Measurements from ENCODE around the gene MMP27. TPM values are rescaled to one million over a fixed set of nuclear protein-coding genes. Genes with fewer than 3 reads are reported as not detected.

The MMP27 gene
- total and polyA plus RNA-seq, 8 donors = 0.09 TPM; not detected in 7

DNA sequence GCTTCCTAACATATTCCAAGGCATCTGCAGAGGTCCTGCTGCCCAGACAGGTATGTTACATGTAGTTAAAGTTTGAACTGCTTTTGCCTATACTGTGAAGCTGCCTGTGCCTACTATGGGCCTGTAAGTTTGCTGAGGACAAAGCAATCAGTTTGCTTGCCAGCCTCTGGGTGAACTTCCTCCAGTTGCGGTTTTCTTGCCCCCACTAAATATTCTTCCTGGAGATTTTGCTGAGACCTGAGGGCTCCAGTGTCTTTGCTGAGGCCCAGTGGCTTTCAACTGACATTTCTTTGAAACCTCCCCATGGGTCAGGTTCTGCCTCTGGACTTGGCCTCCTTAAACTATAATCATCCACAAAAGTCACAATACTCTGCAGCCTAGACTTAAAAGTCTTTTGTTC, 50.8 kb downstream of the MMP27 start:
- Histone ChIP-seq H3K9me3 (no peaks in the 10 kb centered on the region), H3K4me3 (no peak overlapping the region), H3K4me1 (no peaks in the 10 kb centered on the region), H3K36me3 (no peaks in the 10 kb centered on the region), H3K27me3 (no peaks in the 10 kb centered on the region), H3K27ac (no peak overlapping the region)
- no peak for FAIRE-seq
- intact Hi-C loops (cut with DNase I) = no loop called here
- no peak for DNase-seq
- no peak for ATAC-seq
- TF ChIP-seq CTCF (IDR thresholded peaks at IDR 0.05) = no peak
- WGBS, 2 donors = 88% methylated on average over 1 of the region's 1 CpG

DNA sequence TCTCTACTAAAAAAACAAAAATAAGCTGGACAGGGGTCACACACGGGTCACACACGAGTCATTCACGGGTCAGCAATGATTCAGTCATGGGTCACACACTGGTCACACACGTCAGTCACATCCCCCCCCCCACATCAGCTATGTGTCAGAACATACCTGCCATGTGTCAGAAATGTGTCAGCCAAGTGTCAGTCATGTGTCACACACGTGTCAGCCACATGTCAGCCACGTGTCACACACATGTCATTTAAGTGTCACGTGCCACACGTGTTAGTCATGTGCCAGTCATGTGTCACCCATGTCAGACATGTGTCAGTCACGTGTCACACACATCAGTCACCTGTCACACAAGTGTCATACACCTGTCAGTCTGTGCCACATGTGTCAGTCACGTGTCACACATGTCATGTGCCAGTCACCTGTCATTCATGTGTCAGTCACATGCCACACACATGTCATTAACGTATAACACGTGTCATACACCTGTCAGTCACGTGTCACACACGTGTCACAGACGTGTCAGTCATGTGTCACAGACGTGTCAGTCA, 51.8 kb downstream of the MMP27 start:
- ATAC-seq = no peak
- no peaks in the 10 kb centered on the region for H3K36me3 ChIP-seq
- H3K27me3 ChIP-seq = no peaks in the 10 kb centered on the region
- WGBS, 2 donors = 68 to 75% methylated on average over 16 of the region's 16 CpGs
- no peak overlapping the region for H3K4me3 ChIP-seq
- FAIRE-seq = no peak
- H3K27ac ChIP-seq = no peak overlapping the region
- TF ChIP-seq CTCF (IDR thresholded peaks at IDR 0.05) = no peak
- no peaks in the 10 kb centered on the region for H3K9me3 ChIP-seq
- intact Hi-C loops (cut with DNase I) = no loop called here
- H3K4me1 ChIP-seq = no peaks in the 10 kb centered on the region
- DNase-seq = no peak

DNA sequence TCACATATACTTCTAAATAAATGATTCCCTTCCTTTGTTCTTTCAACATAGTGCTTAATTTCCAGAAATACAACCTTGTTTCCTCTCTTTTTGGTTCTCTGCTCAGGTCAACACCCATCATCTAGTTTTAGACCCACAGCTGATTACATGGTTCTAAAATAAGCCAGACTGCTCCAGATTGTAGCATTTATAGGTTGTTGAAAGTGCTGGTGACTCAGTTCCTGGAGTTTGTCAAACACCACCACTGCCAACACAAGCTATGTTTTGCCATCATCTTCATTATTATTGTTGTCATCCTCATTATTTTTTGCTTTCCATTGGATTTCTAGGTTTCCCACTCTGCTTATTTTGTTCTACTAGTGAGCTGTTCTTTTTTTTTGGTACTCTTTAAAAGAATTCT, 58.1 kb downstream of the MMP27 start:
- DNase-seq = no peak
- intact Hi-C loops (cut with DNase I) = no loop called here
- Histone ChIP-seq H3K4me1 (no peaks in the 10 kb centered on the region), H3K9me3 (no peaks in the 10 kb centered on the region), H3K27me3 (no peaks in the 10 kb centered on the region), H3K4me3 (no peak overlapping the region), H3K36me3 (no peaks in the 10 kb centered on the region), H3K27ac (no peak overlapping the region)
- no peak for ATAC-seq
- no peak for FAIRE-seq
- TF ChIP-seq CTCF (IDR thresholded peaks at IDR 0.05) = no peak

DNA sequence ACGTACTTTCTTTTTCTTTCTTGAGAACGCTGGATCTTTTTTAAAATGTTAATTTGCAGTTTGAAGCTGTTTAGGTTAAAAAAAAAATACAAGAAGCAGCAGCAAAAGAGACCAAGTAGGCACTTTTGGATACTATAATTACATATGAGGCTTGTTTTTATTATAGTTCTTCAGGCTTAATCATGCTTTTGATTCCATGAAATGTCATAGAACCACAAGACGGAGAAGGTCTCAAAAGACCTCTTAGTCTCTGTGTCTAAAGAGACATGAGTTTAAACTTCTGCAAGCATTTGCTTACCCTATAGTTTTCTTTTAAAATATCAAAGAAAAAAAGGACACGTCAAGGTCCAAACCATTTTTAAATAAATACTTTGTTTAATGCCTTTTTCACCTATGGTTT, 61.6 kb downstream of the MMP27 start:
- no peaks in the 10 kb centered on the region for H3K27me3 ChIP-seq
- no peaks in the 10 kb centered on the region for H3K4me1 ChIP-seq
- 80 to 90% methylated on average over 4 of the region's 4 CpGs for WGBS, 2 donors
- H3K9me3 ChIP-seq = no peaks in the 10 kb centered on the region
- no peak for ATAC-seq
- FAIRE-seq = no peak
- no peak for DNase-seq
- no peak overlapping the region for H3K27ac ChIP-seq
- intact Hi-C loops (cut with DNase I) = no loop called here
- H3K36me3 ChIP-seq = no peaks in the 10 kb centered on the region
- no peak overlapping the region for H3K4me3 ChIP-seq
- no peak for TF ChIP-seq CTCF (IDR thresholded peaks at IDR 0.05)

Other genes with a start within 250 kb of the MMP27 start
- 100 to 1,000 TPM in 2 of 6 donors, 10 to 100 TPM in 4; 13.5 to 751 (median 34.2) TPM for gene MMP7, start 175.0 kb downstream of the MMP27 start, total RNA-seq
- gene MMP7, start 175.0 kb downstream of the MMP27 start, polyA plus RNA-seq = 10 to 100 TPM; 34.4 to 68.1 TPM
- not detected for gene MMP20, start 80.4 kb downstream of the MMP27 start, total RNA-seq
- gene MMP20, start 80.4 kb downstream of the MMP27 start, polyA plus RNA-seq = not detected
- gene MMP8, start 19.2 kb upstream of the MMP27 start, total RNA-seq = under 1 TPM in 1 of 6 donors, not detected in 5; 0.15 TPM
- gene MMP8, start 19.2 kb upstream of the MMP27 start, polyA plus RNA-seq = under 1 TPM; 0.05 to 0.08 TPM
- 1 to 10 TPM in 1 of 6 donors, under 1 TPM in 5; 0.09 to 2.9 (median 0.24) TPM for gene MMP10, start 74.9 kb upstream of the MMP27 start, total RNA-seq
- gene MMP10, start 74.9 kb upstream of the MMP27 start, polyA plus RNA-seq = under 1 TPM in 1 of 2 donors, not detected in 1; 0.40 TPM
- 1 to 10 TPM in 1 of 6 donors, under 1 TPM in 5; 0.20 to 1.4 (median 0.52) TPM for gene MMP1, start 92.4 kb upstream of the MMP27 start, total RNA-seq
- gene MMP1, start 92.4 kb upstream of the MMP27 start, polyA plus RNA-seq = 1 to 10 TPM in 1 of 2 donors, not detected in 1; 1.7 TPM
- gene MMP3, start 137.8 kb upstream of the MMP27 start, total RNA-seq = under 1 TPM in 1 of 6 donors, not detected in 5; 0.16 TPM
- under 1 TPM in 1 of 2 donors, not detected in 1; 0.05 TPM for gene MMP3, start 137.8 kb upstream of the MMP27 start, polyA plus RNA-seq
- gene MMP12, start 169.2 kb upstream of the MMP27 start, total RNA-seq = under 1 TPM in 2 of 6 donors, not detected in 4; 0.12 to 0.19 TPM
- gene MMP12, start 169.2 kb upstream of the MMP27 start, polyA plus RNA-seq = not detected
- gene MMP13, start 250.0 kb upstream of the MMP27 start, total RNA-seq = under 1 TPM in 2 of 6 donors, not detected in 4; 0.09 to 0.12 TPM
- gene MMP13, start 250.0 kb upstream of the MMP27 start, polyA plus RNA-seq = not detected